Liver (tissue), 9 donors: ENCODE results near the gene CREBL2. TPM values are rescaled to one million over a fixed set of nuclear protein-coding genes. Genes with fewer than 3 reads are reported as not detected.

Source experiments
- DNase-seq: peaks from one replicate; pipeline ENCODE4 v3.0.0-alpha.2; 2017; ENCODE audit warnings: low spot score
- H3K27ac ChIP-seq, 2 donors: one replicate each; pipeline ENCODE4 v1.7.0; 2013; ENCODE audit warnings: inconsistent platforms in 2 of 2, low read length in 2 of 2, control low read depth in 1 of 2, low read depth in 1 of 2, mild to moderate bottlenecking in 1 of 2
- H3K27me3 ChIP-seq, 4 donors: one replicate each; pipeline versions ENCODE4 v1.6.1 to v1.7.0; 2013; ENCODE audit warnings: low read length in 3 of 4, inconsistent platforms in 1 of 4, mild to moderate bottlenecking in 1 of 4, moderate library complexity in 1 of 4; ENCODE audit not compliant: control insufficient read depth in 4 of 4, insufficient read depth in 4 of 4
- H3K36me3 ChIP-seq, 4 donors: one replicate each; pipeline versions ENCODE4 v1.6.1 to v1.7.0; 2013; ENCODE audit warnings: low read length in 3 of 4, mild to moderate bottlenecking in 3 of 4, low read depth in 1 of 4, moderate library complexity in 1 of 4; ENCODE audit not compliant: control insufficient read depth in 4 of 4, insufficient read depth in 3 of 4
- H3K4me1 ChIP-seq, 4 donors: one replicate each; pipeline versions ENCODE4 v1.6.1 to v1.7.0; 2013; ENCODE audit warnings: low read length in 3 of 4, mild to moderate bottlenecking in 3 of 4, moderate library complexity in 1 of 4; ENCODE audit not compliant: control insufficient read depth in 4 of 4, insufficient read depth in 4 of 4
- H3K4me3 ChIP-seq, 3 donors: one replicate each; pipeline versions ENCODE4 v1.6.1 to v1.7.0; 2013; ENCODE audit warnings: low read length in 3 of 3, control low read depth in 1 of 3, low read depth in 1 of 3, mild to moderate bottlenecking in 1 of 3
- H3K9ac ChIP-seq, 2 donors: one replicate each; pipeline ENCODE4 v1.7.0; 2013; ENCODE audit warnings: low read length in 2 of 2, mild to moderate bottlenecking in 2 of 2, moderate library complexity in 2 of 2, control low read depth in 1 of 2, low read depth in 1 of 2
- H3K9me3 ChIP-seq, 4 donors: one replicate each; pipeline versions ENCODE4 v1.6.1 to v1.7.0; 2013; ENCODE audit warnings: low read length in 3 of 4; ENCODE audit not compliant: control insufficient read depth in 4 of 4
- FOXA1 ChIP-seq: IDR thresholded peaks from 2 replicates; pipeline ENCODE4 v1.6.1; 2016; ENCODE audit warnings: antibody characterized with exemption
- FOXA2 ChIP-seq: IDR thresholded peaks from 2 replicates; pipeline ENCODE4 v1.6.1; 2016; ENCODE audit warnings: antibody characterized with exemption
- GABPA ChIP-seq, 2 donors: IDR thresholded peaks in 1 of 2; conservative IDR thresholded peaks in 1 of 2; 2 replicates each; pipeline ENCODE4 v1.6.1; 2016; ENCODE audit warnings: antibody characterized with exemption in 2 of 2, mild to moderate bottlenecking in 1 of 2, moderate library complexity in 1 of 2
- HNF4G ChIP-seq: IDR thresholded peaks from 2 replicates; pipeline ENCODE4 v1.6.1; 2016; ENCODE audit warnings: antibody characterized with exemption
- JUND ChIP-seq, 2 donors: IDR thresholded peaks; 2 replicates each; pipeline ENCODE4 v1.6.1; 2016; ENCODE audit warnings: antibody characterized with exemption in 2 of 2
- RAD21 ChIP-seq, 2 donors: IDR thresholded peaks; 2 replicates each; pipeline ENCODE4 v1.6.1; 2016; ENCODE audit warnings: antibody characterized with exemption in 2 of 2, mild to moderate bottlenecking in 2 of 2
- RXRA ChIP-seq, 2 donors: IDR thresholded peaks; 2 replicates each; pipeline ENCODE4 v1.6.1; 2017 to 2018; ENCODE audit warnings: antibody characterized with exemption in 2 of 2, mild to moderate bottlenecking in 1 of 2
- SP1 ChIP-seq: IDR thresholded peaks from 2 replicates; pipeline ENCODE4 v1.6.1; 2018; ENCODE audit warnings: antibody characterized with exemption, mild to moderate bottlenecking
- TAF1 ChIP-seq: conservative IDR thresholded peaks from 2 replicates; pipeline ENCODE4 v1.6.1; 2016; ENCODE audit warnings: antibody characterized with exemption, mild to moderate bottlenecking
- YY1 ChIP-seq: IDR thresholded peaks from 2 replicates; pipeline ENCODE4 v1.6.1; 2016; ENCODE audit warnings: antibody characterized with exemption, mild to moderate bottlenecking
- WGBS: extraction: QIAGEN DNeasy Blood & Tissue Kit; methylation state at CpG from one replicate; pipeline ENCODE4 v1.1.7; 2013; 5-methylcytosine and 5-hydroxymethylcytosine counted together
- polyA plus RNA-seq, 2 donors: library from polyadenylated mRNA; stranded (reverse) in 1 of 2; unstranded in 1 of 2; fragments of 200-250 nt in 1 of 2; fragments of >200 nt in 1 of 2; fragmentation: Nextera tagmentation in 1 of 2; extraction: Ambion mirVana in 1 of 2; gene quantifications; one replicate each; pipeline versions ENCODE4 v1.2.1 to v1.2.3, GENCODE V29; 2013 to 2015
- total RNA-seq, 2 donors: library from RNA; depleted of rRNA; stranded (reverse); fragments of >200 nt; gene quantifications; one replicate each; pipeline ENCODE4 v1.2.3, GENCODE V29; 2014
- TF ChIP-seq, protein P1 (sequence below): IDR thresholded peaks from 2 replicates; pipeline ENCODE4 v1.6.1; 2016; ENCODE audit warnings: antibody characterized with exemption, mild to moderate bottlenecking
- TF ChIP-seq, protein P2 (sequence below): IDR thresholded peaks from 2 replicates; pipeline ENCODE4 v1.6.1; 2016; ENCODE audit warnings: antibody characterized with exemption
- TF ChIP-seq, protein P3 (sequence below): IDR thresholded peaks from 2 replicates; pipeline ENCODE4 v1.6.1; 2016; ENCODE audit warnings: antibody characterized with exemption
- donor health status: healthy.
- donor health status: healthy.
- donor health status: healthy.
- donor health status: healthy.
- donor health status: healthy.

CREBL2 gene
- total and polyA plus RNA-seq, 4 donors = 14.6 to 27.4 (median 19.0) TPM

DNA sequence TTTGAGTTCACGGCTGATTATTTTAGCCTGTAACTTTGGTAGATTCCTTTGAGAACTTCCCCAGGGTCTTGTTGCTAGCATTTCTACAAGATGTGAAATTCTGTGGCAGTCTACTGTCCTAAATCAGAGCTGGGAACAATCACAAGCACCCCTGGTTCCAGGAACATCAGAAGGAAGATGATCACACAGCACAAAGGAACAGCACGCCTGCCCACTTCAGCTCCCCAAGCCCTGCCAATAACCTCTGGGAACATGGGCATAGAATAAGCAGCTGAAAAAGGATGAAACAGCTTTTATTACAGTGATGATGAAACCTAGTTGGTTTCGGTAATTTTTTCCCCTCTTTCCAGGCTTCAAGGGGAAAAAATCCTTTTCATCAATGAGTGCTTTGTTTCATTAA is 72.0 kb downstream of the CREBL2 start:
- H3K9ac ChIP-seq = no peak overlapping the region
- H3K27ac ChIP-seq = no peak overlapping the region
- 77% methylated on average over 3 of the region's 3 CpGs for WGBS
- TF ChIP-seq, protein P1, sequence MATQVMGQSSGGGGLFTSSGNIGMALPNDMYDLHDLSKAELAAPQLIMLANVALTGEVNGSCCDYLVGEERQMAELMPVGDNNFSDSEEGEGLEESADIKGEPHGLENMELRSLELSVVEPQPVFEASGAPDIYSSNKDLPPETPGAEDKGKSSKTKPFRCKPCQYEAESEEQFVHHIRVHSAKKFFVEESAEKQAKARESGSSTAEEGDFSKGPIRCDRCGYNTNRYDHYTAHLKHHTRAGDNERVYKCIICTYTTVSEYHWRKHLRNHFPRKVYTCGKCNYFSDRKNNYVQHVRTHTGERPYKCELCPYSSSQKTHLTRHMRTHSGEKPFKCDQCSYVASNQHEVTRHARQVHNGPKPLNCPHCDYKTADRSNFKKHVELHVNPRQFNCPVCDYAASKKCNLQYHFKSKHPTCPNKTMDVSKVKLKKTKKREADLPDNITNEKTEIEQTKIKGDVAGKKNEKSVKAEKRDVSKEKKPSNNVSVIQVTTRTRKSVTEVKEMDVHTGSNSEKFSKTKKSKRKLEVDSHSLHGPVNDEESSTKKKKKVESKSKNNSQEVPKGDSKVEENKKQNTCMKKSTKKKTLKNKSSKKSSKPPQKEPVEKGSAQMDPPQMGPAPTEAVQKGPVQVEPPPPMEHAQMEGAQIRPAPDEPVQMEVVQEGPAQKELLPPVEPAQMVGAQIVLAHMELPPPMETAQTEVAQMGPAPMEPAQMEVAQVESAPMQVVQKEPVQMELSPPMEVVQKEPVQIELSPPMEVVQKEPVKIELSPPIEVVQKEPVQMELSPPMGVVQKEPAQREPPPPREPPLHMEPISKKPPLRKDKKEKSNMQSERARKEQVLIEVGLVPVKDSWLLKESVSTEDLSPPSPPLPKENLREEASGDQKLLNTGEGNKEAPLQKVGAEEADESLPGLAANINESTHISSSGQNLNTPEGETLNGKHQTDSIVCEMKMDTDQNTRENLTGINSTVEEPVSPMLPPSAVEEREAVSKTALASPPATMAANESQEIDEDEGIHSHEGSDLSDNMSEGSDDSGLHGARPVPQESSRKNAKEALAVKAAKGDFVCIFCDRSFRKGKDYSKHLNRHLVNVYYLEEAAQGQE = no peak
- TF ChIP-seq FOXA2 (no peak), JUND (IDR thresholded peaks at IDR 0.05) (no peak), HNF4G (no peak), FOXA1 (no peak), RXRA (IDR thresholded peaks at IDR 0.05) (no peak), SP1 (no peak), TAF1 (no peak), RAD21 (IDR thresholded peaks at IDR 0.05) (no peak)
- TF ChIP-seq, protein P2, sequence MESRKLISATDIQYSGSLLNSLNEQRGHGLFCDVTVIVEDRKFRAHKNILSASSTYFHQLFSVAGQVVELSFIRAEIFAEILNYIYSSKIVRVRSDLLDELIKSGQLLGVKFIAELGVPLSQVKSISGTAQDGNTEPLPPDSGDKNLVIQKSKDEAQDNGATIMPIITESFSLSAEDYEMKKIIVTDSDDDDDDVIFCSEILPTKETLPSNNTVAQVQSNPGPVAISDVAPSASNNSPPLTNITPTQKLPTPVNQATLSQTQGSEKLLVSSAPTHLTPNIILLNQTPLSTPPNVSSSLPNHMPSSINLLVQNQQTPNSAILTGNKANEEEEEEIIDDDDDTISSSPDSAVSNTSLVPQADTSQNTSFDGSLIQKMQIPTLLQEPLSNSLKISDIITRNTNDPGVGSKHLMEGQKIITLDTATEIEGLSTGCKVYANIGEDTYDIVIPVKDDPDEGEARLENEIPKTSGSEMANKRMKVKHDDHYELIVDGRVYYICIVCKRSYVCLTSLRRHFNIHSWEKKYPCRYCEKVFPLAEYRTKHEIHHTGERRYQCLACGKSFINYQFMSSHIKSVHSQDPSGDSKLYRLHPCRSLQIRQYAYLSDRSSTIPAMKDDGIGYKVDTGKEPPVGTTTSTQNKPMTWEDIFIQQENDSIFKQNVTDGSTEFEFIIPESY = no peak
- TF ChIP-seq, protein P3, sequence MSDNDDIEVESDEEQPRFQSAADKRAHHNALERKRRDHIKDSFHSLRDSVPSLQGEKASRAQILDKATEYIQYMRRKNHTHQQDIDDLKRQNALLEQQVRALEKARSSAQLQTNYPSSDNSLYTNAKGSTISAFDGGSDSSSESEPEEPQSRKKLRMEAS = no peak
- no peaks in the 10 kb centered on the region for H3K36me3 ChIP-seq
- H3K27me3 ChIP-seq = peaks cover 0 to 2% (median 0%) of the 10 kb centered on the region in 4 donors
- H3K4me1 ChIP-seq = peaks cover 0 to 5% (median 0%) of the 10 kb centered on the region in 4 donors
- no peak overlapping the region for H3K4me3 ChIP-seq
- DNase-seq = no peak
- no peaks in the 10 kb centered on the region for H3K9me3 ChIP-seq

DNA sequence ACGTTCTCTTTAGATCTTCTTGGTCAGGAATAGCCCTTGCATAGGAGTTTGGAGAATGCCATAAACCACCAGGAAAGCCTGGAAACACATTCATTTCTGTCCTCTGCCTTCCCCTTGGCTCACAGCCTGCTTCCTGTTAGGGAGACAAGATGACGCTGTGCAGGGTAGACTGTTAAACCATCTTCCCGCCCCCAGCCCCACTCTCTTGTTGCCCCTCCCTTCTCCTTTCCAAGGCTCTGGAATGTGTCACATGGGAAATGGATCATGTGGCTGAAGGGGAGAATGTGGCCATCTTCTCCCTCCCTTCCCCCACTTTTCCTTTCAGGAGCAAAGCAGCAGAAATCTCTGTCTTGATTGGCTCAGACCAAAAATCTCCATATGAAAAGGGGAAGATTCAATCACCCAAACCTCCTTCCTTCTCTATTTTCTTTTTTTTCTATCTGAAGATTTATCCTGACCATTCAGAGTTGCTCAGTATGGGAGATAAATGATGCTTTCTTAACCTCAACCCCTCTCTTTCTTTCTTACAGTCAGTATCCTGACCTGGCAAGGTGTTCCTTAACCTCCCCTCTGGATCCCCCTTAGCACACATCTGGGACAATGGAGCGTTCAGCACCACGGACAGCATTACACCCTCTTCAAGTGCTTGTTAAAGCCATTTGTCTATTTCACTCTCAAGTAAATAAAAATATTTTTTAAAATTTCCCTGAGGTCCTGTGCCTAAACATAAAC is 72.9 kb downstream of the CREBL2 start:
- no peak overlapping the region for H3K4me3 ChIP-seq
- 9% methylated on average over 5 of the region's 5 CpGs for WGBS
- H3K36me3 ChIP-seq = no peaks in the 10 kb centered on the region
- peaks cover 0 to 5% (median 0%) of the 10 kb centered on the region in 4 donors for H3K4me1 ChIP-seq
- no peak overlapping the region for H3K9ac ChIP-seq
- no peak overlapping the region for H3K27ac ChIP-seq
- peaks cover 0 to 2% (median 0%) of the 10 kb centered on the region in 4 donors for H3K27me3 ChIP-seq
- no peak for DNase-seq
- TF ChIP-seq, protein P2 = no peak
- no peak for TF ChIP-seq YY1
- TF ChIP-seq GABPA (IDR thresholded peaks at IDR 0.05 in 1 of 2, conservative IDR thresholded peaks at IDR 0.05 in 1 of 2) = no peak
- no peak for TF ChIP-seq TAF1
- TF ChIP-seq, protein P1 = peak; percentile 99
- H3K9me3 ChIP-seq = no peaks in the 10 kb centered on the region
